IMR-90 (cell line): Measurements from ENCODE around the gene ANXA1. TPM values are rescaled to one million over a fixed set of nuclear protein-coding genes. Genes with fewer than 3 reads are reported as not detected.

Experiments used
- ATAC-seq: fragments of 200-7000 bp; cut with Tn5 transposase; 2 replicates; pipeline ENCODE4 v1.9.1; 2020; ENCODE audit warnings: low read depth, mild to moderate bottlenecking, moderate library complexity
- BruUV-seq: library from RNA; stranded (reverse); fragments of 400-500 nt; replicated peaks from 2 replicates; lab custom pipeline; 2021; lab: Mats Ljungman, UMichigan
- CTCF ChIA-PET: fragments of 300-600 bp; formaldehyde crosslinking; extraction: SDS; loops from one replicate; lab custom pipeline; 2021; ENCODE audit warnings: antibody characterized with exemption; lab: Yijun Ruan, JAX
- POLR2A ChIA-PET: fragments of 300-600 bp; sonication (Branson Sonifier 250); formaldehyde crosslinking; loops from one replicate; lab custom pipeline; 2022; ENCODE audit warnings: antibody characterized with exemption; ENCODE audit not compliant: unreplicated experiment; lab: Charles Lee
- DNase-seq: peaks from one replicate; pipeline ENCODE4 v3.0.0; 2013
- H2AFZ ChIP-seq: replicated peaks from 2 replicates; pipeline ENCODE3; 2013; ENCODE audit warnings: low read length, mild to moderate bottlenecking; ENCODE audit not compliant: poor library complexity
- H2AK5ac ChIP-seq: 2 replicates; pipeline ENCODE4 v1.6.1; 2013; ENCODE audit warnings: low read depth, low read length, inconsistent platforms
- H2AK9ac ChIP-seq: replicated peaks from 2 replicates; pipeline ENCODE3; 2013; ENCODE audit warnings: mild to moderate bottlenecking, low read depth, low read length, moderate library complexity; ENCODE audit not compliant: poor library complexity
- H2BK120ac ChIP-seq: 2 replicates; pipeline ENCODE4 v1.6.1; 2013; ENCODE audit warnings: low read depth, low read length, inconsistent platforms
- H2BK15ac ChIP-seq: 3 replicates; pipeline ENCODE4 v1.6.1; 2013; ENCODE audit warnings: low read depth, low read length, inconsistent platforms
- H2BK20ac ChIP-seq: 2 replicates; pipeline ENCODE4 v1.6.1; 2013; ENCODE audit warnings: low read depth, mild to moderate bottlenecking, inconsistent platforms, low read length, moderate library complexity
- H2BK5ac ChIP-seq: 2 replicates; pipeline ENCODE4 v1.6.1; 2013; ENCODE audit warnings: mild to moderate bottlenecking, low read depth, low read length, inconsistent platforms; ENCODE audit not compliant: poor library complexity, severe bottlenecking
- H3K14ac ChIP-seq: replicated peaks from 2 replicates; pipeline ENCODE4 v1.6.1; 2013; ENCODE audit warnings: low read depth, low read length, inconsistent platforms
- H3K18ac ChIP-seq: 2 replicates; pipeline ENCODE4 v1.6.1; 2013; ENCODE audit warnings: low read depth, low read length, control low read depth
- H3K23ac ChIP-seq: 2 replicates; pipeline ENCODE4 v1.6.1; 2013; ENCODE audit warnings: low read depth, low read length, inconsistent platforms
- H3K27ac ChIP-seq: 2 replicates; pipeline ENCODE4 v1.5.1; 2013; ENCODE audit warnings: mild to moderate bottlenecking, control low read depth, low read length; ENCODE audit not compliant: insufficient read depth
- H3K27me3 ChIP-seq: 2 replicates; pipeline ENCODE4 v1.6.1; 2013; ENCODE audit warnings: low read length; ENCODE audit not compliant: control insufficient read depth, insufficient read depth
- H3K36me3 ChIP-seq: 2 replicates; pipeline ENCODE4 v1.6.1; 2013; ENCODE audit warnings: low read length, mixed read lengths; ENCODE audit not compliant: control insufficient read depth, insufficient read depth
- H3K4ac ChIP-seq: 2 replicates; pipeline ENCODE4 v1.6.1; 2013; ENCODE audit warnings: low read depth, low read length, inconsistent platforms
- H3K4me1 ChIP-seq: 2 replicates; pipeline ENCODE4 v1.6.1; 2013; ENCODE audit warnings: low read length, mixed read lengths; ENCODE audit not compliant: control insufficient read depth, insufficient read depth
- H3K4me2 ChIP-seq: 2 replicates; pipeline ENCODE4 v1.6.1; 2013; ENCODE audit warnings: low read depth, mild to moderate bottlenecking, control low read depth, low read length, moderate library complexity
- H3K4me3 ChIP-seq: 2 replicates; pipeline ENCODE4 v1.5.1; 2013; ENCODE audit warnings: low read depth, mild to moderate bottlenecking, control low read depth, low read length, moderate library complexity; ENCODE audit not compliant: insufficient read depth
- H3K56ac ChIP-seq: 2 replicates; pipeline ENCODE4 v1.6.1; 2013; ENCODE audit warnings: low read length, inconsistent platforms; ENCODE audit not compliant: insufficient read depth; ENCODE audit errors: extremely low read depth
- H3K79me1 ChIP-seq, 2 experiments: 2 replicates each; pipeline ENCODE4 v1.6.1; 2013; ENCODE audit warnings: low read length in 2 of 2, inconsistent platforms in 1 of 2, low read depth in 1 of 2
- H3K9ac ChIP-seq: 2 replicates; pipeline ENCODE4 v1.6.1; 2013; ENCODE audit warnings: low read depth, low read length, control low read depth
- H3K9me1 ChIP-seq: 2 replicates; pipeline ENCODE4 v1.6.1; 2013; ENCODE audit warnings: low read length, inconsistent platforms; ENCODE audit not compliant: insufficient read depth
- H3K9me3 ChIP-seq: 2 replicates; pipeline ENCODE4 v1.6.1; 2013; ENCODE audit warnings: low read length; ENCODE audit not compliant: control insufficient read depth, insufficient read depth
- H4K20me1 ChIP-seq: 2 replicates; pipeline ENCODE4 v1.6.1; 2013; ENCODE audit warnings: low read length, inconsistent platforms; ENCODE audit not compliant: insufficient read depth
- H4K5ac ChIP-seq: 2 replicates; pipeline ENCODE4 v1.6.1; 2013; ENCODE audit warnings: mild to moderate bottlenecking, low read depth, low read length, control low read depth
- H4K8ac ChIP-seq, 2 experiments: 2 replicates each; pipeline ENCODE4 v1.6.1; 2013; ENCODE audit warnings: low read depth in 2 of 2, low read length in 2 of 2, control low read depth in 1 of 2, inconsistent platforms in 1 of 2
- H4K91ac ChIP-seq: 2 replicates; pipeline ENCODE4 v1.6.1; 2013; ENCODE audit warnings: low read depth, low read length, inconsistent platforms; ENCODE audit not compliant: insufficient read depth
- BHLHE40 ChIP-seq: fragments of 150-350 bp; IDR thresholded peaks from 2 replicates; pipeline ENCODE4 v1.6.1; 2016; ENCODE audit warnings: mild to moderate bottlenecking, low read depth, low read length
- CEBPB ChIP-seq: IDR thresholded peaks from 2 replicates; pipeline ENCODE4 v1.6.1; 2012; ENCODE audit warnings: low read depth, low read length, improper control_type of control experiment
- CHD1 ChIP-seq: IDR thresholded peaks from 2 replicates; pipeline ENCODE4 v1.6.1; 2012; ENCODE audit warnings: low read depth, low read length, improper control_type of control experiment
- FOS ChIP-seq: fragments of 150-350 bp; IDR thresholded peaks from 2 replicates; pipeline ENCODE4 v1.6.1; 2016; ENCODE audit warnings: low read depth, low read length
- MAFK ChIP-seq: IDR thresholded peaks from 2 replicates; pipeline ENCODE4 v1.6.1; 2012; ENCODE audit warnings: low read depth, low read length, improper control_type of control experiment
- MAZ ChIP-seq: IDR thresholded peaks from 2 replicates; pipeline ENCODE4 v1.6.1; 2012; ENCODE audit warnings: low read depth, mild to moderate bottlenecking, low read length, improper control_type of control experiment, moderate library complexity, borderline replicate concordance
- MXI1 ChIP-seq: IDR thresholded peaks from 2 replicates; pipeline ENCODE4 v1.6.1; 2012; ENCODE audit warnings: low read depth, mild to moderate bottlenecking, low read length, moderate library complexity, borderline replicate concordance
- NFE2L2 ChIP-seq: fragments of 150-350 bp; IDR thresholded peaks from 2 replicates; pipeline ENCODE4 v1.6.1; 2016; ENCODE audit warnings: low read depth, mild to moderate bottlenecking, low read length
- POLR2A ChIP-seq: IDR thresholded peaks from 2 replicates; pipeline ENCODE4 v1.6.1; 2012; ENCODE audit warnings: mild to moderate bottlenecking, low read depth, low read length
- RAD21 ChIP-seq: IDR thresholded peaks from 2 replicates; pipeline ENCODE4 v1.6.1; 2012; ENCODE audit warnings: low read length, improper control_type of control experiment
- RCOR1 ChIP-seq: IDR thresholded peaks from 2 replicates; pipeline ENCODE4 v1.6.1; 2012; ENCODE audit warnings: mild to moderate bottlenecking, low read length, improper control_type of control experiment; ENCODE audit not compliant: insufficient replicate concordance
- RFX5 ChIP-seq: IDR thresholded peaks from 2 replicates; pipeline ENCODE4 v1.8.0; 2012; ENCODE audit warnings: low read depth, mild to moderate bottlenecking, low read length, moderate library complexity
- SMC3 ChIP-seq: fragments of 150-350 bp; IDR thresholded peaks from 2 replicates; pipeline ENCODE4 v1.6.1; 2016; ENCODE audit warnings: low read depth, mild to moderate bottlenecking, antibody characterized with exemption, low read length, moderate library complexity
- USF2 ChIP-seq: fragments of 150-350 bp; IDR thresholded peaks from 2 replicates; pipeline ENCODE4 v1.6.1; 2017; ENCODE audit warnings: mild to moderate bottlenecking, antibody characterized with exemption, low read length, low read depth
- whole genome bisulfite sequencing, 2 experiments: methylation state at CpG; one replicate each; pipeline versions ENCODE4 v1.1.5 to v1.1.7; 2013; ENCODE audit warnings: missing lambda C conversion rate in 2 of 2; ENCODE audit not compliant: insufficient read length in 1 of 2; ENCODE audit errors: extremely low coverage in 2 of 2; 5-methylcytosine and 5-hydroxymethylcytosine counted together
- dilution Hi-C: fragments of 300-500 bp; cut with HindIII; formaldehyde crosslinking; loops from one replicate; pipeline ENCODE4 v1.14.3; 2018; ENCODE audit warnings: low sequenced_read_pairs; ENCODE audit not compliant: unreplicated experiment
- in situ Hi-C: fragments of 300-500 bp; cut with MboI; formaldehyde crosslinking; loops from 3 replicates; pipeline ENCODE4 v1.14.3; 2019; ENCODE audit warnings: low sequenced_read_pairs, inconsistent platforms, mixed read lengths
- intact Hi-C: fragments of 100-400 bp; cut with micrococcal nuclease; formaldehyde crosslinking; loops from 2 replicates; pipeline ENCODE4 v1.10.0; 2022
- polyA plus RNA-seq, 3 experiments: library from polyadenylated mRNA; depleted of rRNA; stranded (reverse); fragments of >200 nt; gene quantifications; 2 replicates each; pipeline ENCODE4 v1.2.3, GENCODE V29; 2012; ENCODE audit warnings: low replicate concordance in 1 of 3
- total RNA-seq: library from RNA; depleted of rRNA; stranded (reverse); fragments of >200 nt; gene quantifications from 2 replicates; pipeline ENCODE4 v1.2.3, GENCODE V29; 2012
- TF ChIP-seq, protein P1 (sequence below): fragments of 150-350 bp; IDR thresholded peaks from 2 replicates; pipeline ENCODE4 v1.6.1; 2016; ENCODE audit warnings: low read depth, mild to moderate bottlenecking, low read length, moderate library complexity, borderline replicate concordance

Gene ANXA1
- total and polyA plus RNA-seq, 2 of the 4 experiments (the other 2 are of a cell fraction), result 520 to 583 TPM

DNA sequence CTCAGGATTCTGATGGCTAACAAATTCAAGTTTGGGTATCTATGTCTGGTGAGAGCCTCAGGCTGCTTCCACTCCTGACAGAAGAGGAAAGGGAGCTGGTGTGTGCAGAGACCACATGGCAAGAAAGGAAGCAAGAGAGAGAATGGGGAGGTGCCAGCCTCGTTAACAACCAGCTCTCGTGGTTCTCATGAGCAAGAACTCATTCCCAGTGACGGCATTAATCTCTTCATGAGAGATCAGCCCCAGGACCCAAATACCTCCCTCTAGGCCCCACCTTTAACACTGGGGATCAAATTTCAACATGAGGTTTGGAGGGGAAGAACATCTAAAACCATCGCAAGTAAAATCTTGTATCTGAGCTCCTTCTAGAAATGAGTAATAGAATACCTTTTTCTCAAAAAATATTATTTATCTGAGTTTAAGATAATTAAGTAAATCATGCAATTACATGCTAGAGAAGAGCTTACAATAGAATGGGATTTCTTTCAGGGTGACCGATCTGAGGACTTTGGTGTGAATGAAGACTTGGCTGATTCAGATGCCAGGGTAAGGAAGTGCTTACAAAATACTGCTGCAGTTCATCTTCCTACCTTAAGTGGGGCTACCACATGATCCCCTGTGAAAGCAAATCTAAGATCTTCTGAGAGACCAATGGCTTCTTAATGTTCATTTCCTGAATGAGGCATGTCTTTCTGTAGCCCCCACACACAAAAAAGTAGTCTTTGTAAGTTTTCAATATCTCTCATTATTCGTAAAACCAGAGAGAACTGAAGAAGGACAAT is 11.5 kb downstream of the ANXA1 start:
- ATAC-seq (no peak), DNase-seq (no peak)
- Histone ChIP-seq H4K91ac (no peak overlapping the region), H4K20me1 (0 out of 2 replicates have a peak, but pooled peaks cover 5% of the 10 kb centered on the region), H3K56ac (no peak overlapping the region), H2BK120ac (no peak overlapping the region), H2BK5ac (no peak overlapping the region), H2BK15ac (no peak overlapping the region), H2BK20ac (no peak overlapping the region), H3K18ac (no peak overlapping the region), H2AK9ac (peak overlapping the region; percentile 9), H3K27me3 (no peaks in the 10 kb centered on the region), H3K9me3 (no peaks in the 10 kb centered on the region), H3K4me3 (no peak overlapping the region), H3K4me2 (no peak overlapping the region), H3K79me1 (peaks cover 17 to 19% of the 10 kb centered on the region in 2 experiments), H3K36me3 (peaks cover 50% of the 10 kb centered on the region), H3K23ac (no peak overlapping the region), H3K14ac (no peak overlapping the region), H4K5ac (no peak overlapping the region), H3K4me1 (peaks cover 1% of the 10 kb centered on the region; the same call in 1 of the 2 replicates), H3K9me1 (no peaks in the 10 kb centered on the region; the same call in 1 of the 2 replicates), H2AFZ (no peak overlapping the region), H2AK5ac (no peak overlapping the region), H3K9ac (no peak overlapping the region), H3K4ac (no peak overlapping the region), H3K27ac (no peak overlapping the region), H4K8ac (no peak overlapping the region)
- POLR2A ChIA-PET, result no interaction called here
- dilution Hi-C loops, result no loop called here
- intact Hi-C loops, result no loop called here
- in situ Hi-C loops, result no loop called here
- BruUV-seq, result no TSS peak
- WGBS, 2 experiments, result 40% methylated on average over 1 of the region's 6 CpGs; no CpG with 5 or more reads in 1 of the 2 experiments
- CTCF ChIA-PET, result no interaction called here
- TF ChIP-seq FOS (no peak), CHD1 (no peak), USF2 (no peak), CEBPB (no peak), MXI1 (no peak), POLR2A (no peak), MAZ (no peak), BHLHE40 (no peak), RFX5 (no peak), RAD21 (no peak), SMC3 (no peak), RCOR1 (no peak), NFE2L2 (no peak), MAFK (no peak)
- TF ChIP-seq, protein P1, sequence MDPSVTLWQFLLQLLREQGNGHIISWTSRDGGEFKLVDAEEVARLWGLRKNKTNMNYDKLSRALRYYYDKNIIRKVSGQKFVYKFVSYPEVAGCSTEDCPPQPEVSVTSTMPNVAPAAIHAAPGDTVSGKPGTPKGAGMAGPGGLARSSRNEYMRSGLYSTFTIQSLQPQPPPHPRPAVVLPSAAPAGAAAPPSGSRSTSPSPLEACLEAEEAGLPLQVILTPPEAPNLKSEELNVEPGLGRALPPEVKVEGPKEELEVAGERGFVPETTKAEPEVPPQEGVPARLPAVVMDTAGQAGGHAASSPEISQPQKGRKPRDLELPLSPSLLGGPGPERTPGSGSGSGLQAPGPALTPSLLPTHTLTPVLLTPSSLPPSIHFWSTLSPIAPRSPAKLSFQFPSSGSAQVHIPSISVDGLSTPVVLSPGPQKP, result no peak
